IPS-18a (cell line): ENCODE data around the gene FRYL.
A peak's percentile ranks its signal among the peaks of the same experiment; 100 is the strongest.
"Not testable (repeated sequence)": the region's sequence is repeated elsewhere in the genome, so short reads cannot be mapped to it uniquely, and the experiment has no call there.

Source experiments
- H3K27ac ChIP-seq: one replicate; pipeline ENCODE4 v1.5.1; 2013; ENCODE audit warnings: low read length
- H3K27me3 ChIP-seq: one replicate; pipeline ENCODE4 v1.6.1; 2013; ENCODE audit warnings: mild to moderate bottlenecking, low read length; ENCODE audit not compliant: control insufficient read depth, insufficient read depth
- H3K36me3 ChIP-seq: one replicate; pipeline ENCODE4 v1.6.1; 2013; ENCODE audit warnings: low read depth, low read length; ENCODE audit not compliant: control insufficient read depth
- H3K4me1 ChIP-seq: one replicate; pipeline ENCODE4 v1.6.1; 2013; ENCODE audit warnings: low read depth, low read length; ENCODE audit not compliant: control insufficient read depth
- H3K4me3 ChIP-seq: one replicate; pipeline ENCODE4 v1.5.1; 2013; ENCODE audit warnings: low read length
- H3K9ac ChIP-seq: one replicate; pipeline ENCODE4 v1.6.1; 2013; ENCODE audit warnings: mild to moderate bottlenecking, low read length, moderate library complexity
- H3K9me3 ChIP-seq: one replicate; pipeline ENCODE4 v1.6.1; 2013; ENCODE audit warnings: low read depth, low read length; ENCODE audit not compliant: control insufficient read depth

Gene FRYL

DNA sequence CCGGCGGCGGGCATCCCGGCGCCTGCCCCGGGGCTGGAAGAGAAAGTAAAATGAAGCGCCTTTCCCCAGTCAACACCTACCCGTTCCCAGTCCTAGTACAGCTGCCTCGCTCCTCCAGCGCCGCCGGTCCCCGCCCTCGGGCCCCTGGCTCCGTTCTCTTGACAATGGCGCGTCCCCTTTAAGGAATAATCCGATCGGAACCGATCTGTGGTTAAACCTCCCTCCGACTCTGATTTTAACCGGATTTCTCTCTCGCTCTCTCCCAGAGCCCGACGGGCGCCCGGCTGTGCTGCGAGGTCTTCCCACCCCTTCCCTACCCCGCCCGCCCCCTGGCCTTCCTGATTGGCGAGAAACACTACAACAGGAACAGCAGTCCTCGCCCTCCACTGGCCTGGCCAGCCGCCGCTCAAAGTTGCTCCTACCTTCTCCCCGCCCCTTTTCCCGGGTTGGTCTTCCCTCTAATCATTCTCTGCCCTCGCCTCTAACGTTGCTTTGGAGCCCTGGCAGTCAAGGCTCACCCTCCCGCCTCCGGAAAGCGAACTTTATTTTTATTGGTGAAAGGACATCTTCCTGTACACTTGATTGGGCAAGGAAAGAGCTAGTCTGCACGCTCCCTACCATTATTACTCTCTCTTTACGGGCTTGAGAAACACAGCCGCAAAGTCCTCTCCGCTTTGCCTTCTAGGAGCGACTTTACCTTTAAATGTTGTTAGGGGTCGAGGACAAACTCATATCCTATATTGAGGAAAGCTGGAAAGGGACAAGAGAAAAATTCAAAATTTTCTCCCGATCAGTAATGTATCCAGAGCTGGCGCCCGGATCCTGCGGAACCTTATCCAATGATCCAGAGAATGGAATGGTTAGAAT is at the start of gene FRYL:
TSS of gene FRYL (minus strand) at position 282 of the 867 bp plus-strand sequence. CDS start 145,869 bp downstream, outside the sequence.
- Histone ChIP-seq H3K4me1 (peaks cover 24% of the 10 kb centered on the region), H3K27ac (peak within 1 kb of the TSS; percentile 11), H3K4me3 (peak within 1 kb of the TSS; percentile 83), H3K36me3 (no peaks in the 10 kb centered on the region), H3K9me3 (no peaks in the 10 kb centered on the region), H3K9ac (peak within 1 kb of the TSS; percentile 61), H3K27me3 (no peaks in the 10 kb centered on the region)

DNA sequence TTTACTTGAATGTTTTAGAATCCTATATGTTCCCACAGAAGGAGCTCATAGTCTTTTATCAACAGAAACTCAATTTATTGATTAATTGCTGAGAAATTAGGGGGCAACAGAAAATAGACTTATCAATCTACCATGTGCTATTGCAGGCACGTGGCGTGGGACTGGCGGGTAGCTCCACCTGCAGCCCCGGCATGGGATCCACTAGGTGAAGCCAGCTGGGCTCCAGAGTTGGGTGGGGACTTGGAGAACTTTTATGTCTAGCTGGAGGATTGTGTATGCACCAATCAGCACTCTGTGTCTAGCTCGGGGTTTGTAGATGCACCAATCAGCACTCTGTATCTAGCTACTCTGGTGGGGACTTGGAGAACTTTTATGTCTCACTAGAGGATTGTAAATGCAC is 47.5 kb upstream of the FRYL start:
- H3K4me1 ChIP-seq: peaks cover 6% of the 10 kb centered on the region
- no peaks in the 10 kb centered on the region for H3K9me3 ChIP-seq
- H3K27me3 ChIP-seq: no peaks in the 10 kb centered on the region
- no peak overlapping the region for H3K9ac ChIP-seq
- H3K4me3 ChIP-seq: no peak overlapping the region
- H3K36me3 ChIP-seq: peaks cover 2% of the 10 kb centered on the region
- H3K27ac ChIP-seq: no peak overlapping the region

DNA sequence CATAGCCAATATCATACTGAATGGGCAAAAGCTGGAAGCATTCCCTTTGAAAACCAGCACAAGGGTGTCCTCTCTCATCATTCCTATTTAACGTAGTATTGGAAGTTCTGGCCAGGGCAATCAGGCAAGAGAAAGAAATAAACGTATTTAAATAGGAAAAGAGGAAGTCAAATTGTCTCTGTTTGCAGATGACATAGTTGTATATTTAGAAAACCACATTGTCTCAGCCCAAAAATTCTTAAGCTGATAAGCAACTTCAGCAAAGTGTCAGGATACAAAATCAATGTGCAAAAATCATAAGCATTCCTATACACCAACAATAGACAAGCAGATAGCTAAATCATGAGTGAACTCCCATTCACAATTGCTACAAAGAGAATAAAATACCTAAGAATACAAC is 41.4 kb upstream of the FRYL start:
- not testable (repeated sequence) for H3K9me3 ChIP-seq, H3K4me3 ChIP-seq, H3K36me3 ChIP-seq, H3K27ac ChIP-seq, H3K27me3 ChIP-seq, H3K4me1 ChIP-seq, H3K9ac ChIP-seq

DNA sequence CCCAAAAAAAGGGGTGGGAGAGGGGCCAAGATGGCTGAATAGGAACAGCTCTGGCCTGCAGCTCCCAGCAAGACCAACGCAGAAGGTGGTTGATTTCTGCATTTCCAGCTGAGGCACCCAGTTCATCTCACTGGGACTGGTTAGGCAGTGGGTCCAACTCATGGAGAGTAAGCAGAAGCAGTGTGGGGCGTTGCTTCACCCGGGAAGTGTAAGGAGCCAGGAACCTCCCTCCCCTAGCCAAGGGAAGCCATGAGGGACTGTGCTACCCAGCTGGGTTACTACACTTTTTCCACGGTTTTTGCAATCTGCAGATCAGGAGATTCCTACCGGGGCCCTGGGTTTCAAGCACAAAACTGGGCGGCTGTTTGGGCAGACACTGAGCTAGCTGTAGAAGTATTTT is 36.9 kb upstream of the FRYL start:
- no peaks in the 10 kb centered on the region for H3K36me3 ChIP-seq
- H3K9ac ChIP-seq: no peak overlapping the region
- H3K4me1 ChIP-seq: peaks cover 4% of the 10 kb centered on the region
- H3K4me3 ChIP-seq: no peak overlapping the region
- no peaks in the 10 kb centered on the region for H3K27me3 ChIP-seq
- no peak overlapping the region for H3K27ac ChIP-seq
- no peaks in the 10 kb centered on the region for H3K9me3 ChIP-seq

DNA sequence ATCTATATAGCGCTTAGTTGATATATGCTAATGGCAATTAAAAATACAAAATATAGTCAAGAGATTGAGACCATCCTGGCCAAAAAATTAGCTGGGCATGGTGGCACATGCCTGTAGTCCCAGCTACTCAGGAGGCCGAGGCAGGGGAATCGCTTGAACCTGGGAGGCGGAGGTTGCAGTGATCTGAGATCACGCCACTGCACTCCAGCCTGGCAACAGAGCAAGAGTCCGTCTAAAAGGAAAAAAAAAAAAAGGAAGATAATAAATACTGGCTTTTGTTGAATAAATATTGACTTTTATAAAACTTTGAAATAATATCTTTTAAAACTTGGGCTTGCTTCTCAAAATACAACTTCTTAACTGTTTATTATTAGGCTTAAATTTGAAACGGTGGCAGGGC is 36.2 kb upstream of the FRYL start:
- not testable (repeated sequence) for H3K4me3 ChIP-seq, H3K9me3 ChIP-seq, H3K4me1 ChIP-seq, H3K9ac ChIP-seq, H3K36me3 ChIP-seq, H3K27ac ChIP-seq, H3K27me3 ChIP-seq

DNA sequence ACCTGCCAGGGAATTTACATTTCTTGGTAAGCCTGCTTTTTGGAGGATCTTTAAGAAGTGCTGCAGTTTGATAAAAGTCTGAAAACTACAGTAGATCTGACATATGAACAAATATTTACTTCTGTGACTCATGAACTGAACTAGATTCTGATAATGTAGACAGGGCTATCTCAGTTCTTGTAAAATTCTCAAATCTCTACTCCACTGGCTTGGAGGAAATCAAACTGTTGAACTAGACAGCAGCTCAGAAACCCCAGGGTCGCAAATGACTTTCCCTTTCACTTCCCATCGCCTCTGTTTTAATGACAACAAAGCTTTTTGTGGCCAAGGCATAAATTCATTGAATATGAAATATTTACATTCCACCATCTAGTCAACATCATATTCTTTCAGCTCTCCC is 35.4 kb upstream of the FRYL start:
- Histone ChIP-seq H3K4me3 (no peak overlapping the region), H3K27ac (no peak overlapping the region), H3K9me3 (no peaks in the 10 kb centered on the region), H3K4me1 (peaks cover 4% of the 10 kb centered on the region), H3K27me3 (no peaks in the 10 kb centered on the region), H3K9ac (no peak overlapping the region), H3K36me3 (no peaks in the 10 kb centered on the region)

DNA sequence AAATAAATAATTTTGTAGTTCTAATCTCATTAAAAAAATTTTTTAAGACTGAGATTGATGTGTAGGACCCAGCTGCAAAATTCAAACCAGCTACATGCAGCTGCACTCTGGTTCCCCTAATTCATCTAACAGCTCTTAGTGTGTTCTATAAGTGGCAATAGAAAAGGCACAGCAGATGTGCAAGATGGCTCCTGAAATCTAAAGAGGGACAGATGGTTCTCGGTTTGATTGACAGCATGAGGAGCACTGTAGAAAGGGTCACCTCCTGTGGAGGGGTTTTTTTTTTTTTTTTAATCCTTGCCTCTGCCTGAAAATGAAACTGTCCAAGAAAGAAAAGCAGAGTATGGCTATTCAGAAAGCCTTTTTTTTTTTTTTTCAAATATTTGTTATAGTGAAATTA is 33.9 kb upstream of the FRYL start:
- Histone ChIP-seq H3K9me3 (no peaks in the 10 kb centered on the region), H3K4me3 (no peak overlapping the region), H3K36me3 (no peaks in the 10 kb centered on the region), H3K9ac (no peak overlapping the region), H3K27ac (no peak overlapping the region), H3K27me3 (no peaks in the 10 kb centered on the region), H3K4me1 (peaks cover 4% of the 10 kb centered on the region)

DNA sequence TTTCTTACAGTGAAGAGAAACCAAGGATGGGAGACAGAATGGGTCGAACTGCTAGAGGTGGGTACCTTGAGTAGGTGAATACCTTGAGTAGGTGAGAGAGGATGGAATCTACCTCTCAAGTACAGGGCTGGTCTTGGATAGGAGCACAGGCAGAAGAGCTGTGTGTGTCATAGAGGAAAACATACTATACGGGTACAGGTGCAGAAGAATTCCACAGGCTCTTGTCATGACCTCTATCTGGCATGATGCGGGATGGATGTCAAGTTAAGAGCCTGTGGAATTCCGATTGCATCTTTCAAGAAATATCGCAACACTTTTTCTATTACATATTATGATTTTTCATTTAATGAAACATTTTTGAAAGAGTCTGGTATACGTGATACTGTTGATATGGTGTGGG is 32.8 kb upstream of the FRYL start:
- H3K36me3 ChIP-seq: no peaks in the 10 kb centered on the region
- H3K27me3 ChIP-seq: no peaks in the 10 kb centered on the region
- H3K9me3 ChIP-seq: no peaks in the 10 kb centered on the region
- H3K4me3 ChIP-seq: no peak overlapping the region
- no peak overlapping the region for H3K9ac ChIP-seq
- H3K27ac ChIP-seq: no peak overlapping the region
- H3K4me1 ChIP-seq: peaks cover 4% of the 10 kb centered on the region

DNA sequence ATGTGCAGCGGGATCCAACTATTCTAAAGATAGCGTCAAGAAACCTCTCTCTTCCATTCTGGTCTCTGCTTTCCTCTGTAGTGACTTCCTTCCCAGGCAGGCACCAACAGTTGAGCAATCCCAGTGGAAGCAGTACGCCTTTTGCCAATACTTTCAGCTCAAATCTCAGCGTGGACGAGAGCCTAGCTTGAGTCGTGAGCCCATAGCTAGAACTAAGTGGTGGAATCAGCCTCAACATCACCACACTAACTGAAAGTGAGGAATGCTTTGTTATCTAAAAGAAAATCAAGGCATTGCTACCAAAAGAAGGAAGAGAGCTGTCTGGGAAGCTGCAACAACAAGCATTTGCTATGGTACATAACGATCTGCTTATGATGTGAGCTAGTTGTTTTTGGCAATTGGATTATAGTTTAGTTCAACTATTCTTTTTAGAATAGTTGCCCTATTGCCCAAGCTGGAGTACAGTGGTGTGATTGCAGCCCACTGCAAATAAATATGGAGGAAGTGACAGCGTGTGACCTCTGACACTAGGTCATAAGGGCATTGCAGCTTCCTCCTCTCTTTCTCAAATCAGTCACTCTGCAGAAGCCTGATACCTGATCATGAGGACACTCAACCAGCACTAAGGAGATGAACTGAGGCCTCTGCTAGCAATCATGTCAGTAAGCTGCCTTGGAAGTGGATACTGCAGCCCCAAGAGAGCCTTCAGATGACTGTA is 24.7 kb upstream of the FRYL start:
- Histone ChIP-seq H3K27me3 (no peaks in the 10 kb centered on the region), H3K4me1 (no peaks in the 10 kb centered on the region), H3K36me3 (no peaks in the 10 kb centered on the region), H3K27ac (no peak overlapping the region), H3K9ac (no peak overlapping the region), H3K9me3 (no peaks in the 10 kb centered on the region), H3K4me3 (no peak overlapping the region)

DNA sequence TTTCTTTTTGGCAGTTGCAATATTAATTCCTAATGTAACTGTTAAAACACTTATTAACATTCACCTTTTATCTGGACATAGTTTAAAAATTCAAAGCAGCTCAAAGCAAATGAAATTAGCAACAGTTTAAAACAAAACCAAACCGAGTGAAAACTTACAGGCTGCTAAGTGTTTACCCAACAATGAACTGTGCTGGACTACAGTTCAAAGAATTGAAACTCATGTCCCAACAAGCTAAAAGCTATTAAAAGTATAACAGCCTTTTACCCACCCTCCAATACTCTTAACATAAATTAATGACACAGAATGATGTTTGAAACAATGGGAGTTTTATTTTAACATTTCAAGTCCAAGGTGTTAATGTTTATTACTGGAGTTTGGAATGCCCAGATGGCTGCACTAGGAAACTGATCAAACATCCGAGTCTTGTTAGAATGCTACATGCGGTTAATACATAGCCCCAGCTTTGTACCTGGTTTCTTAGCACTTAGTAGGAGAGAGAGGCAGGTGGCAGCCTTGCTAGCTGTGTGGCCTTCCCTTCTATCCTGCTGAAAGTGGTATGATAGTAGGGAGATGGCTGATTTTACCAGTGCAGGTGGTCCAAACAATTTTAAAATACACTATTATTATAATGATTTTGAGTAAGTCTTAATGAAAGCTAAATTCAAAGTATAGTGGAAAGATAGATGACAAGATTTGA is 21.1 kb upstream of the FRYL start:
- Histone ChIP-seq H3K27ac (no peak overlapping the region), H3K9me3 (no peaks in the 10 kb centered on the region), H3K27me3 (no peaks in the 10 kb centered on the region), H3K9ac (no peak overlapping the region), H3K36me3 (no peaks in the 10 kb centered on the region), H3K4me1 (peaks cover 5% of the 10 kb centered on the region), H3K4me3 (no peak overlapping the region)

DNA sequence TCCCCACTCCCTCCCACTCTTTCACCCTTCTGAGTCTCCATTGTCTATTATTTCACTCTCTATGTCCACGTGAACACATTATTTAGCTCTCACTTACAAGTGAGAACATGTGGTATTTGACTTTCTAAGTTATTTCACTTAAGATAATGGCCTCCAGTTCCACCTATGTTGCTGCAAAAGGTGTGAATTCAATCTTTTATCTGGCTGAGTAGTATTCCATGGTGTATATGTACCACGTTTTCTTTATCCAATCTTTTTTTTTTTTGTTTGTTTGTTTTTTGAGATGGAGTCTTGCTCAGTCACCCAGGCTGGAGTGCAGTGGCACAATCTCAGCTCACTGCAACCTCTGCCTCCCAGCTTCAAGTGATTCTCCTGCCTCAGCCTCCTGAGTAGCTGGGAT is 20.1 kb upstream of the FRYL start:
- not testable (repeated sequence) for H3K4me1 ChIP-seq, H3K27ac ChIP-seq, H3K36me3 ChIP-seq, H3K9ac ChIP-seq, H3K9me3 ChIP-seq, H3K27me3 ChIP-seq, H3K4me3 ChIP-seq
